Trophoblast cell (in vitro differentiated cells and primary cell): Measurements from ENCODE around the gene MYOZ2.

Source experiments
- DNase-seq, 2 donors: peaks; one replicate each; pipeline ENCODE4 v3.0.0-alpha.2; 2016
- H2AFZ ChIP-seq: 2 replicates; pipeline ENCODE4 v1.6.1; 2013; ENCODE audit warnings: low read length, moderate library complexity, mild to moderate bottlenecking; ENCODE audit not compliant: insufficient read depth, poor library complexity
- H2AK5ac ChIP-seq: 2 replicates; pipeline ENCODE4 v1.6.1; 2013; ENCODE audit warnings: mild to moderate bottlenecking, low read length
- H2BK120ac ChIP-seq: 2 replicates; pipeline ENCODE4 v1.6.1; 2013; ENCODE audit warnings: low read length, mild to moderate bottlenecking, moderate library complexity; ENCODE audit not compliant: insufficient read depth, poor library complexity
- H2BK12ac ChIP-seq: 2 replicates; pipeline ENCODE4 v1.6.1; 2013; ENCODE audit warnings: mild to moderate bottlenecking, low read length, moderate library complexity
- H2BK5ac ChIP-seq: 2 replicates; pipeline ENCODE4 v1.6.1; 2013; ENCODE audit warnings: low read length, low read depth, moderate library complexity, mild to moderate bottlenecking; ENCODE audit not compliant: poor library complexity
- H3K14ac ChIP-seq: 2 replicates; pipeline ENCODE4 v1.6.1; 2013; ENCODE audit warnings: mild to moderate bottlenecking, low read length
- H3K18ac ChIP-seq: 2 replicates; pipeline ENCODE4 v1.6.1; 2013; ENCODE audit warnings: mild to moderate bottlenecking, low read length
- H3K23ac ChIP-seq: 2 replicates; pipeline ENCODE4 v1.6.1; 2013; ENCODE audit warnings: low read length
- H3K27ac ChIP-seq: 2 replicates; pipeline ENCODE4 v1.5.1; 2013; ENCODE audit warnings: low read depth, mild to moderate bottlenecking, inconsistent platforms, low read length, moderate library complexity
- H3K27me3 ChIP-seq: 2 replicates; pipeline ENCODE4 v1.6.1; 2013; ENCODE audit warnings: inconsistent platforms, mild to moderate bottlenecking, low read length, moderate library complexity; ENCODE audit not compliant: insufficient read depth
- H3K36me3 ChIP-seq, 2 experiments: 1 replicate in 1 of 2; 2 replicates in 1 of 2; pipeline ENCODE4 v1.6.1; 2013; ENCODE audit warnings: low read length in 2 of 2, mild to moderate bottlenecking in 2 of 2, moderate library complexity in 1 of 2; ENCODE audit not compliant: insufficient read depth in 2 of 2, control insufficient read depth in 1 of 2
- H3K4ac ChIP-seq: 2 replicates; pipeline ENCODE4 v1.6.1; 2013; ENCODE audit warnings: low read depth, mild to moderate bottlenecking, low read length, moderate library complexity
- H3K4me1 ChIP-seq, 2 experiments: 1 replicate in 1 of 2; 2 replicates in 1 of 2; pipeline ENCODE4 v1.6.1; 2013; ENCODE audit warnings: low read length in 2 of 2, mild to moderate bottlenecking in 2 of 2, moderate library complexity in 1 of 2; ENCODE audit not compliant: insufficient read depth in 2 of 2, control insufficient read depth in 1 of 2
- H3K4me2 ChIP-seq: 2 replicates; pipeline ENCODE4 v1.6.1; 2013; ENCODE audit warnings: inconsistent platforms, mild to moderate bottlenecking, low read length, moderate library complexity
- H3K4me3 ChIP-seq: 2 replicates; pipeline ENCODE4 v1.5.1; 2013; ENCODE audit warnings: mild to moderate bottlenecking, low read depth, low read length, inconsistent platforms
- H3K79me1 ChIP-seq: one replicate; pipeline ENCODE4 v1.6.1; 2013; ENCODE audit warnings: low read length
- H3K79me2 ChIP-seq: 2 replicates; pipeline ENCODE4 v1.6.1; 2013; ENCODE audit warnings: low read length, mild to moderate bottlenecking; ENCODE audit not compliant: control insufficient read depth, insufficient read depth, poor library complexity
- H3K9ac ChIP-seq: 2 replicates; pipeline ENCODE4 v1.6.1; 2013; ENCODE audit warnings: mild to moderate bottlenecking, low read length
- H3K9me3 ChIP-seq: 2 replicates; pipeline ENCODE4 v1.6.1; 2013; ENCODE audit warnings: low read depth, mild to moderate bottlenecking, control low read depth, inconsistent platforms, low read length; ENCODE audit not compliant: insufficient read depth
- H4K12ac ChIP-seq: 2 replicates; pipeline ENCODE4 v1.6.1; 2013; ENCODE audit warnings: low read depth, mild to moderate bottlenecking, low read length, moderate library complexity
- H4K8ac ChIP-seq: 2 replicates; pipeline ENCODE4 v1.6.1; 2013; ENCODE audit warnings: low read depth, mild to moderate bottlenecking, low read length, moderate library complexity
- H4K91ac ChIP-seq: one replicate; pipeline ENCODE4 v1.6.1; 2013; ENCODE audit warnings: low read depth, mild to moderate bottlenecking, low read length, moderate library complexity
- WGBS: extraction: QIAGEN DNeasy Blood & Tissue Kit; methylation state at CpG from one replicate; pipeline ENCODE4 v1.1.7; 2013; ENCODE audit warnings: missing lambda C conversion rate; ENCODE audit not compliant: insufficient read length, insufficient coverage; ENCODE audit errors: extremely low coverage; 5-methylcytosine and 5-hydroxymethylcytosine counted together

The MYOZ2 gene

GRCh38 chr4:119190354-119190753 lies 54.7 kb downstream of the MYOZ2 start:
- Histone ChIP-seq H2AFZ (no peak overlapping the region), H3K14ac (no peak overlapping the region), H3K4ac (no peak overlapping the region), H4K12ac (no peak overlapping the region), H2AK5ac (no peak overlapping the region), H4K91ac (no peak overlapping the region), H2BK5ac (no peak overlapping the region), H3K9me3 (no peaks in the 10 kb centered on the region), H3K4me3 (no peak overlapping the region), H3K36me3 (no peaks in the 10 kb centered on the region), H3K23ac (no peak overlapping the region), H2BK120ac (no peak overlapping the region), H3K4me2 (no peak overlapping the region), H3K18ac (no peak overlapping the region), H4K8ac (no peak overlapping the region), H3K79me1 (no peaks in the 10 kb centered on the region), H3K4me1 (no peaks in the 10 kb centered on the region), H3K27me3 (no peaks in the 10 kb centered on the region), H2BK12ac (no peak overlapping the region), H3K79me2 (no peaks in the 10 kb centered on the region), H3K9ac (no peak overlapping the region), H3K27ac (no peak overlapping the region)
- no peak for DNase-seq
- WGBS, result no CpG with 5 or more reads among the region's 2 CpGs

GRCh38 chr4:119191505-119191904 lies 55.9 kb downstream of the MYOZ2 start:
- H3K79me1 ChIP-seq, result no peaks in the 10 kb centered on the region
- H3K4me1 ChIP-seq, result no peaks in the 10 kb centered on the region
- H2BK120ac ChIP-seq, result no peak overlapping the region
- H3K18ac ChIP-seq, result no peak overlapping the region
- H3K9ac ChIP-seq, result no peak overlapping the region
- no peak overlapping the region for H3K4me3 ChIP-seq
- no peak overlapping the region for H3K23ac ChIP-seq
- DNase-seq, result no peak
- no CpG with 5 or more reads among the region's 3 CpGs for WGBS
- no peak overlapping the region for H2AFZ ChIP-seq
- H3K27ac ChIP-seq, result no peak overlapping the region
- no peaks in the 10 kb centered on the region for H3K36me3 ChIP-seq
- H2BK12ac ChIP-seq, result no peak overlapping the region
- H2AK5ac ChIP-seq, result no peak overlapping the region
- no peaks in the 10 kb centered on the region for H3K79me2 ChIP-seq
- H3K4ac ChIP-seq, result no peak overlapping the region
- no peak overlapping the region for H2BK5ac ChIP-seq
- no peak overlapping the region for H3K4me2 ChIP-seq
- H3K9me3 ChIP-seq, result no peaks in the 10 kb centered on the region
- H4K8ac ChIP-seq, result no peak overlapping the region
- no peaks in the 10 kb centered on the region for H3K27me3 ChIP-seq
- H3K14ac ChIP-seq, result no peak overlapping the region
- no peak overlapping the region for H4K12ac ChIP-seq
- H4K91ac ChIP-seq, result no peak overlapping the region

- H3K27me3 ChIP-seq, result no peaks in the 10 kb centered on the region
- no peak overlapping the region for H4K8ac ChIP-seq
- H3K4me2 ChIP-seq, result no peak overlapping the region
- H3K79me2 ChIP-seq, result no peaks in the 10 kb centered on the region
- H3K18ac ChIP-seq, result no peak overlapping the region
- no peak overlapping the region for H4K12ac ChIP-seq
- WGBS, result no CpG with 5 or more reads among the region's 11 CpGs
- H3K4me1 ChIP-seq, result no peaks in the 10 kb centered on the region
- H2BK12ac ChIP-seq, result no peak overlapping the region
- no peaks in the 10 kb centered on the region for H3K9me3 ChIP-seq
- no peaks in the 10 kb centered on the region for H3K36me3 ChIP-seq
- H3K79me1 ChIP-seq, result no peaks in the 10 kb centered on the region
- no peak overlapping the region for H3K4ac ChIP-seq
- H3K14ac ChIP-seq, result no peak overlapping the region
- no peak for DNase-seq
- H3K27ac ChIP-seq, result no peak overlapping the region
- H3K23ac ChIP-seq, result no peak overlapping the region
- H3K9ac ChIP-seq, result no peak overlapping the region
- no peak overlapping the region for H4K91ac ChIP-seq
- H3K4me3 ChIP-seq, result no peak overlapping the region
- no peak overlapping the region for H2BK120ac ChIP-seq
- H2BK5ac ChIP-seq, result no peak overlapping the region
- no peak overlapping the region for H2AK5ac ChIP-seq
- H2AFZ ChIP-seq, result no peak overlapping the region
Measured at GRCh38 chr4:119197772-119198212, 62.2 kb downstream of the MYOZ2 start.

- H2BK12ac ChIP-seq, result no peak overlapping the region
- no peak overlapping the region for H3K18ac ChIP-seq
- H3K4ac ChIP-seq, result no peak overlapping the region
- no peak overlapping the region for H2AK5ac ChIP-seq
- H4K8ac ChIP-seq, result no peak overlapping the region
- H3K36me3 ChIP-seq, result no peaks in the 10 kb centered on the region
- no peak overlapping the region for H3K4me2 ChIP-seq
- H2AFZ ChIP-seq, result no peak overlapping the region
- H3K79me1 ChIP-seq, result no peaks in the 10 kb centered on the region
- no peak for DNase-seq
- H3K9ac ChIP-seq, result no peak overlapping the region
- no peaks in the 10 kb centered on the region for H3K4me1 ChIP-seq
- no peak overlapping the region for H2BK5ac ChIP-seq
- H3K9me3 ChIP-seq, result no peaks in the 10 kb centered on the region
- H3K27ac ChIP-seq, result no peak overlapping the region
- H3K14ac ChIP-seq, result no peak overlapping the region
- no peaks in the 10 kb centered on the region for H3K27me3 ChIP-seq
- no peak overlapping the region for H3K23ac ChIP-seq
- H4K12ac ChIP-seq, result no peak overlapping the region
- H3K4me3 ChIP-seq, result no peak overlapping the region
- H3K79me2 ChIP-seq, result no peaks in the 10 kb centered on the region
- no peak overlapping the region for H4K91ac ChIP-seq
- WGBS, result no CpG with 5 or more reads among the region's 4 CpGs
- H2BK120ac ChIP-seq, result no peak overlapping the region
Measured at GRCh38 chr4:119204916-119205315, 69.3 kb downstream of the MYOZ2 start.
